ENCODE results near the gene ANKRD33B.
A peak's percentile ranks its signal among the peaks of the same experiment; 100 is the strongest.
"Not testable (repeated sequence)": the region's sequence is repeated elsewhere in the genome, so short reads cannot be mapped to it uniquely, and the experiment has no call there.

ANKRD33B gene

DNA sequence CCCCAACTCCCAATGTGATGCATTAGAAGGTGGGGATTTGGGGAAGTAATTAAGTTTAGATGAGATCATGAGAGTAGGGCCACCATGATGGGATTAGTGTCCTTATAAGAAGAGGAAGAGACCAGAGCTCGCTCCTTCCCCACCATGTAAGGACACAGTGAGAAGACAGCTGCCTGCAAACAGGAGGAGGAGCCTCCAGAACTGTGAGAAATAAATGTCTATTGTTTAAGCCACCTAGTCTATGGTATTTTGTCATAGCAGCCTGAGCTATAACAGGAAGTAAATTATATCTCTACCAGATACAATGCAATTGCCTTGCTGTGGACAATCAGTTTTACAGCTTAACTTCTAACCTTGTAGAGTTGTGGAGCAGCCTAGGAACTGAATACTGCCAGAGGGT, 58.0 kb downstream of the ANKRD33B start:
- no peak for DNase-seq

- DNase-seq, result no peak
These were observed 58.9 kb downstream of the ANKRD33B start for GRCh38 chr5:10622810-10623209.

DNA sequence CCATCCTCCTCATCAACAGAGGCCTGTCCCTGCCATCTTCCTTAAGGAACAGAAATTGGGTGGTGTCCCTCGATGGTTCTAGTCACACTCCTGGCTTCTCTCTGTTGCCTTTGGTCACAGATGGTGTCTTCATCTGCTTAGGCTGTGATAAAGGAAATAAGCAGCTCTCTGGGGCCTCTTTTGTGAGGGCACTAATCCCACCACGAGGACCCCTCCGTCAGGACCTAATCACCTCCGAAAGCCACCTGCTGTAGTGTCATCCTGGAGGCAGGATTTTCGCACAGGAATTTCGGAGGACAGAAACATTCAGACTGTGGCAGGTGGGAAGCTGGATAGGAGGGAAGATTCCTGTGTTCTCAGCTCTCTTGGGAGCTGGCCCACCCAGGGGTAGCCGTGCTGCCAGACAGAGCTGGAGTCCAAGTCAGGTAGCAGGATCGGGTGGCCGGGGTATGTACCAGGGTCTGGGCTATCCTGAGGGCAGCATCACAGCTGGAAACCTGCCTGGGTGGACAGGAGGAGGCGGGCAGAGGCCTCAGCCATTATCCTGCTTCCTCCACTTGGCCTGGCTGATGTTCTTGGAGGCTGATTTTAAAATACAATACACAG, 59.5 kb downstream of the ANKRD33B start:
- DNase-seq, result no peak

DNA sequence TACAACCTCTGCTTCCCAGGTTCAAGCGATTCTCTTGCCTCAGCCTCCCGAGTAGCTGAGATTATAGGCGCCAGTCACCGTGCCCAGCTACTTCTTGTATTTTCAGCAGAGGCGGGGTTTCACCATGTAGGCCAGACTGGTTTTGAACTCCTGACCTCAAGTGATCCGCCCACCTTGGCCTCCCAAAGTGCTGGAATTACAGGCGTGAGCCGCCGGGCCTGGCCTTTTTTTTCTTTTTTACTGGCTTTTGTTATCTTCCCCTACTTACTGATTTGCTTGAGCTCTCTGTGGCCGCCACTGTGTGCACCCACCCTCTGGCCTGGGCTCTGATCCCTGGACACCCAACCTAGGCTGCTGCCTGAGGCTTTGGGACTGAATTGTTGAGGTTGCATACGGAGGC, 60.3 kb downstream of the ANKRD33B start:
- DNase-seq, result no peak

- no peak for DNase-seq
These were observed 60.8 kb downstream of the ANKRD33B start for GRCh38 chr5:10624679-10625078.

DNA sequence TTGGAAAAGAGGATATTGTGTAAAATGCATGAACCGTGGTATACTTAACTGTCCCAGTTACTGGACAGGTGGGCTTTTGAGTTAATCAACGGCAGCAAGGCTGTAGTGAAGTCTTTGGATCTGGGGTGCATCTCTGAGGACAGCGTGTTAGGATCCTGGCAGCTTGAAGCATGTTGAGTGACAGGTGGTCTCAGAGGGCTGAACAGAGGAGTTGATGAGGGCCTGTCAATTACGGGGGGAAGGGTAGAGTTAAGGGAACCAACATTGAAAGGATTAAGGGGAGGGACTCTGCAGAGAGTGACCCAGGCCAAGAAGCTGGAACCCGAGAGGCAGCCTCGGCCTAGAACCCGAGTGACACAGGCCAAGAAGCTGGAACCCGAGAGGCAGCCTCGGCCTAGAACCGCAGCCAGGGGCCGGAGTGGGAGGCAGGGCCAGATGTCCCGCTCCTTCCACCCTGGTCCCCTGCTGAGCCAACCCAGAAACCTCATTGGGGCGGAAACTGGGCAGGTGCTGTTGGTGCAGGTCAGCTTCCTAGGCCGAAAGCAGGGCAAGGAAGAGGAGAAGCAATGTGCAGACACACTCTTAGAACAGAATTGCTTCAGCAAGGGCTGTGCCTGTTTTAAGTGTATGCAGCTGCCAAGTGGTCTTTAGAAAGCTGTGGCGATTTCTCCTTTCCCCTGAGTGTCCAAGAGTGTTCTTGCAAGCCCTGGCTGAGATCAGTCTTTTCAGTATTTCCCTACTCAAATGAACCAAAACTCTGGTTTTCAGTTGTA, 62.0 kb downstream of the ANKRD33B start:
- DNase-seq, result no peak

DNA sequence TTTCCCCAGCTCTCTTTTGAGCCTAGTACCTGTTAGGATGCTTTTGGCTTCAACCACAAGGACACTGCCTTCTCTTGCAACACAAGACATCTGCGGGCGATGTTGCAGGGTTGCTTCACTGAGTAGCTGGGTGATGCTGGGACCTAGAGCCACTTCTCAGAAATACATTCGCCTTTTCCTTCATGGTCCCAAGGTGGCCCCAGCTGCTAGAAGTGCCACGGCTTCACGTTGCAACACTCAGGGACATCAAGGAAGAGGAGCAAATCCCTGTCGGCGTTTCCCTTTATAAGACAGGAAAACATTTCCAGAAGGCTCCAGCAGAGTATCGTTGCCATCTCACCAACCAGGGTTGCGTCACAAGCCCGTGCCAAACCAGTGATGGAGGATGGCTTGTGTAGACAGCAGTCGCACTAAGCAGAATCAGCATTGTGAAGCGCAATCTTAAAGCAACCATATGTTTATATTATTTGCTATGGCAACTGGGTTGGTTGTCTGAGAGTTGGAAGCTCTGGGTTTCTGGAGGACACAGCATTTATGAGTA, 62.7 kb downstream of the ANKRD33B start:
- DNase-seq, result no peak

- no peak for DNase-seq
These were observed 63.4 kb downstream of the ANKRD33B start for GRCh38 chr5:10627160-10627701.

DNA sequence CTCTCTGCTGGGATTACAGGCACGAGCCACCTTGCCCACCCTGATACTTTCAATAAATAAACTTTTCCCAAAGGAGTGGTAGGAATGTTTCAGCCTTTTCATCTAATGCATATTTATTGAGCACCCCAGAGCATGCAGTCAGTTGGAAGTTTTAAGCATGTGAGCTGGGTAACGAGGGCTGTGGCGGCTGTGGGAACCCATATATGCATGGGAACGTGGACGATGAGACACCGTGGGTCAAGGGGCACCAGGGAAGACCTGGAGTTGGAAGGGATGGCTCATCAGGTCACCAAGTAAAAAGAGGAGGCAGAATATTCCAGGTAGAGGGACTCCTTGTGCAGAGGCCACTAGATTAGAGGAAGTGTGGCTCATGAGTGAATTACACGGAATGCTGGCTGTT, 64.7 kb downstream of the ANKRD33B start:
- no peak for DNase-seq

DNA sequence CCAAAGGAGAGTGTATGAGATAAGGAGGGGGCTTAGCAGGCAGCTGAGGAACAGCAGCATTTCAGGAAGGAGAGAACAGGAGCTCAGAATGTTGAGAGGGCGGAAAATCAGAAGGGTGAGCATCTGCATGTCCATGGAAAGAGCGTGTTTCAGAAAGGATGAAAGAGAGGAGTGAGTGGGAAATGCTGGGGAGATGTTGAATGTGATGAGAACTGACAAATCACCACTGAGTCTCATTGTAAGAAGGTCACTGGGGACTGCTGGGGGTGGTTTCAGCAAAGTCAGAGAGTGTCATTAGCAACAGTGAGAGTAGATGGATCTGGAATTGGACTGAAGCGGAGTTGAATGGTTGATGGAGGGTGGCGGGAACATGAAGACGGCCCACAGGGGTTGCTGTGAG, 65.8 kb downstream of the ANKRD33B start:
- no peak for DNase-seq

DNA sequence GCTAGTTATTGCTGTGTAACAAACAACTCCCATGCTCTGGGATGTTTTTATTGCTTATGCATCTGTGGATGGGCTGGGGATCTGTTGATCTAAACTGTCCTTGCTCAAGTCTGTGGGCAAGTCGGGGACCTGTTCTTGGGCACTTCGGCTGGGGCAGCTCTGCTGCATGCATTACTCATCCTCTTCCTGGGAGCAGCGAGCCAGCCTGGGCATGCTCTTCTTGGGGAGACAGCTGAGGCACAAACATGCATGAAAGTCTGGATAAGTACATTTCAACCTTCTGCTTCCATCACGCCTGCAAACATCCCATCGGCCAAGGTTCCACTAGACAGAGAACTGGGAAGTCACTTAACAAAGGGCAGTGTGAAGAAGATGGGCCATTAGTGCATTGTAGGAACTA, 66.3 kb downstream of the ANKRD33B start:
- no peak for DNase-seq

GRCh38 chr5:10630744-10631143, 66.9 kb downstream of the ANKRD33B start:
- not testable (repeated sequence) for DNase-seq

GRCh38 chr5:10631316-10631996, 67.6 kb downstream of the ANKRD33B start:
- DNase-seq, result no peak

- peak; percentile 74 for DNase-seq
These were observed 68.4 kb downstream of the ANKRD33B start for GRCh38 chr5:10632110-10632761.

GRCh38 chr5:10633271-10634049, 69.6 kb downstream of the ANKRD33B start:
- DNase-seq, result no peak

- no peak for DNase-seq
These were observed 70.2 kb downstream of the ANKRD33B start for GRCh38 chr5:10634050-10634449.

DNA sequence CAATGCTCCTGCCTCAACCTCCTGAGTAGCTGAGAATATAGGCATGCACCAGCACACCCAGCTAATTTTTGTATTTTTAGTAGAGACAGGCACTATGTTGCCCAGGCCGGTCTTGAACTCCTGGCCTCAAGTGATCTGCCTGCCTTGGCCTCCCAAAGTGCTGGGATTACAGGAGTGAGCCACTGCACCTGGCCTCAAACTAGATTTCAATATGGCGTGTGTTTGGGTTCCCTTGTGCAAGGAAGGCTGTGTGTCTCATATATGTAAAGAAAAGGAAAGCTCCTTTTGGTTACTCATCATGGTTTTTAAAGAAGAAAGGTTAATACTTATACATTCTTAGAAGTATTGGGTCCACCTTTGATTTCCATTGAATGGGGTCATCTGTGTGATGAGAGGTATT, 70.7 kb downstream of the ANKRD33B start:
- DNase-seq, result no peak

GRCh38 chr5:10635257-10635866, 71.5 kb downstream of the ANKRD33B start:
- peak; percentile 26 for DNase-seq

- no peak for DNase-seq
These were observed 72.0 kb downstream of the ANKRD33B start for GRCh38 chr5:10635867-10636350.

GRCh38 chr5:10636363-10637142, 72.7 kb downstream of the ANKRD33B start:
- DNase-seq, result no peak

Measured in fibroblast of skin of scalp (primary cell).